Smooth muscle cell (in vitro differentiated cells): Measurements from ENCODE around the gene ANKRD35. TPM values are rescaled to one million over a fixed set of nuclear protein-coding genes. Genes with fewer than 3 reads are reported as not detected.

Source experiments
- DNase-seq: peaks from one replicate; lab custom pipeline; 2025; ENCODE audit not compliant: unreplicated experiment; lab: John Stamatoyannopoulos, UW
- H2AFZ ChIP-seq: fragments of 200-600 bp; sonication (generic); 2 replicates; pipeline ENCODE4 v1.6.0; 2016; ENCODE audit warnings: antibody characterized with exemption, low read depth, mild to moderate bottlenecking
- H3F3A ChIP-seq: fragments of 200-600 bp; sonication (generic); 2 replicates; pipeline ENCODE4 v1.6.0; 2017; ENCODE audit warnings: antibody characterized with exemption, low read depth
- H3K27ac ChIP-seq: fragments of 200-600 bp; sonication (generic); 2 replicates; pipeline ENCODE4 v1.5.1; 2016; ENCODE audit warnings: low read depth, mild to moderate bottlenecking
- H3K27me3 ChIP-seq: fragments of 200-600 bp; sonication (generic); 2 replicates; pipeline ENCODE4 v1.6.1; 2016; ENCODE audit warnings: low read depth, mild to moderate bottlenecking
- H3K36me3 ChIP-seq: fragments of 200-600 bp; sonication (generic); 2 replicates; pipeline ENCODE4 v1.5.1; 2016; ENCODE audit warnings: low read depth
- H3K4me1 ChIP-seq: fragments of 200-600 bp; sonication (generic); 2 replicates; pipeline ENCODE4 v1.5.1; 2016; ENCODE audit warnings: low read depth
- H3K4me2 ChIP-seq: fragments of 200-600 bp; sonication (generic); 2 replicates; pipeline ENCODE4 v1.6.0; 2016; ENCODE audit warnings: mild to moderate bottlenecking
- H3K4me3 ChIP-seq: fragments of 200-600 bp; sonication (generic); 2 replicates; pipeline ENCODE4 v1.5.1; 2016; ENCODE audit warnings: mild to moderate bottlenecking
- H3K79me2 ChIP-seq: fragments of 200-600 bp; sonication (generic); 2 replicates; pipeline ENCODE4 v1.6.0; 2016; ENCODE audit warnings: low read depth, mild to moderate bottlenecking
- H3K9ac ChIP-seq: fragments of 200-600 bp; sonication (generic); 2 replicates; pipeline ENCODE4 v1.6.0; 2016; ENCODE audit warnings: low read depth
- H3K9me3 ChIP-seq: fragments of 200-600 bp; sonication (generic); replicated peaks from 2 replicates; pipeline ENCODE4 v1.5.1; 2016; ENCODE audit warnings: low read depth
- H4K20me1 ChIP-seq: fragments of 200-600 bp; sonication (generic); 2 replicates; pipeline ENCODE4 v1.6.0; 2016; ENCODE audit warnings: low read depth
- WGBS: methylation state at CpG from one replicate; pipeline ENCODE4 v1.1.7; 2016; ENCODE audit warnings: low lambda C conversion rate; 5-methylcytosine and 5-hydroxymethylcytosine counted together
- polyA plus RNA-seq: library from polyadenylated mRNA; unstranded; fragments of >200 nt; fragmentation: Nextera tagmentation; extraction: Ambion mirVana; gene quantifications from 2 replicates; pipeline ENCODE4 v1.2.1, GENCODE V29; 2016
- total RNA-seq: library from RNA; depleted of rRNA; stranded (reverse); fragments of >200 nt; gene quantifications from 2 replicates; pipeline ENCODE4 v1.2.3, GENCODE V29; 2014
- TF ChIP-seq, protein P1 (sequence below): fragments of 200-600 bp; sonication (generic); IDR thresholded peaks from 2 replicates; pipeline ENCODE4 v1.5.1; 2017; ENCODE audit warnings: borderline replicate concordance, mild to moderate bottlenecking, antibody characterized with exemption; ENCODE audit not compliant: insufficient read depth, poor library complexity, severe bottlenecking

Gene ANKRD35
- total and polyA plus RNA-seq, 2 experiments from 2014 or later, result 1.7 to 1.8 TPM

- peak within 1 kb of the TSS; percentile 60 for H3K27ac ChIP-seq
- peak within 1 kb of the TSS; percentile 96 for H3K4me3 ChIP-seq
- no peaks in the 10 kb centered on the region for H3K4me1 ChIP-seq
- H3F3A ChIP-seq, result peaks cover 6% of the 10 kb centered on the region
- 1% methylated on average over 30 of the region's 42 CpGs for WGBS
- peak; percentile 84 for DNase-seq
- H3K27me3 ChIP-seq, result no peaks in the 10 kb centered on the region
- peak within 1 kb of the TSS; percentile 91 for H3K4me2 ChIP-seq
- H3K36me3 ChIP-seq, result peaks cover 4% of the 10 kb centered on the region
- peak within 1 kb of the TSS; percentile 84 for H3K9ac ChIP-seq
- H3K79me2 ChIP-seq, result peaks cover 12% of the 10 kb centered on the region
- no peaks in the 10 kb centered on the region for H3K9me3 ChIP-seq
- TF ChIP-seq, protein P1, sequence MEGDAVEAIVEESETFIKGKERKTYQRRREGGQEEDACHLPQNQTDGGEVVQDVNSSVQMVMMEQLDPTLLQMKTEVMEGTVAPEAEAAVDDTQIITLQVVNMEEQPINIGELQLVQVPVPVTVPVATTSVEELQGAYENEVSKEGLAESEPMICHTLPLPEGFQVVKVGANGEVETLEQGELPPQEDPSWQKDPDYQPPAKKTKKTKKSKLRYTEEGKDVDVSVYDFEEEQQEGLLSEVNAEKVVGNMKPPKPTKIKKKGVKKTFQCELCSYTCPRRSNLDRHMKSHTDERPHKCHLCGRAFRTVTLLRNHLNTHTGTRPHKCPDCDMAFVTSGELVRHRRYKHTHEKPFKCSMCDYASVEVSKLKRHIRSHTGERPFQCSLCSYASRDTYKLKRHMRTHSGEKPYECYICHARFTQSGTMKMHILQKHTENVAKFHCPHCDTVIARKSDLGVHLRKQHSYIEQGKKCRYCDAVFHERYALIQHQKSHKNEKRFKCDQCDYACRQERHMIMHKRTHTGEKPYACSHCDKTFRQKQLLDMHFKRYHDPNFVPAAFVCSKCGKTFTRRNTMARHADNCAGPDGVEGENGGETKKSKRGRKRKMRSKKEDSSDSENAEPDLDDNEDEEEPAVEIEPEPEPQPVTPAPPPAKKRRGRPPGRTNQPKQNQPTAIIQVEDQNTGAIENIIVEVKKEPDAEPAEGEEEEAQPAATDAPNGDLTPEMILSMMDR, result no peak
- peaks cover 24% of the 10 kb centered on the region for H4K20me1 ChIP-seq
- H2AFZ ChIP-seq, result peak within 1 kb of the TSS; percentile 91
Observed at GRCh38 chr1:145858901-145859490, 26.7 kb downstream of the ANKRD35 start, which contains the start of gene PIAS3. Gene PIAS3 (minus strand): TSS chr1:145859081. CDS start chr1:145858990, 91 bp downstream.

- Histone ChIP-seq H3K27me3 (no peaks in the 10 kb centered on the region), H3K9ac (peak overlapping the region; percentile 84), H3K9me3 (no peaks in the 10 kb centered on the region), H3F3A (peaks cover 6% of the 10 kb centered on the region), H2AFZ (no peak overlapping the region), H3K36me3 (peaks cover 4% of the 10 kb centered on the region), H3K79me2 (peaks cover 12% of the 10 kb centered on the region), H4K20me1 (peaks cover 24% of the 10 kb centered on the region), H3K27ac (no peak overlapping the region), H3K4me3 (peak overlapping the region; percentile 96), H3K4me1 (no peaks in the 10 kb centered on the region), H3K4me2 (peak overlapping the region; percentile 91)
- TF ChIP-seq, protein P1, result no peak
- 2% methylated on average over 28 of the region's 35 CpGs for WGBS
- no peak for DNase-seq
Observed at GRCh38 chr1:145858238-145858900, 27.3 kb downstream of the ANKRD35 start.

- Histone ChIP-seq H3K79me2 (peaks cover 12% of the 10 kb centered on the region), H3K27ac (no peak overlapping the region), H3K4me3 (no peak overlapping the region), H3K9ac (no peak overlapping the region), H3K27me3 (no peaks in the 10 kb centered on the region), H4K20me1 (peaks cover 24% of the 10 kb centered on the region), H3K9me3 (no peaks in the 10 kb centered on the region), H3K4me2 (no peak overlapping the region), H3K36me3 (peaks cover 4% of the 10 kb centered on the region), H3K4me1 (no peaks in the 10 kb centered on the region), H3F3A (peaks cover 6% of the 10 kb centered on the region), H2AFZ (no peak overlapping the region)
- DNase-seq, result no peak
- 90% methylated on average over 4 of the region's 4 CpGs for WGBS
- TF ChIP-seq, protein P1, result no peak
Observed at GRCh38 chr1:145857170-145857569, 28.5 kb downstream of the ANKRD35 start.
